Measurements from ENCODE around the gene LIME1. TPM values are rescaled to one million over a fixed set of nuclear protein-coding genes. Genes with fewer than 3 reads are reported as not detected.

The LIME1 gene
- total RNA-seq, 1 donor from 2014 or later: 0.53 TPM

DNA sequence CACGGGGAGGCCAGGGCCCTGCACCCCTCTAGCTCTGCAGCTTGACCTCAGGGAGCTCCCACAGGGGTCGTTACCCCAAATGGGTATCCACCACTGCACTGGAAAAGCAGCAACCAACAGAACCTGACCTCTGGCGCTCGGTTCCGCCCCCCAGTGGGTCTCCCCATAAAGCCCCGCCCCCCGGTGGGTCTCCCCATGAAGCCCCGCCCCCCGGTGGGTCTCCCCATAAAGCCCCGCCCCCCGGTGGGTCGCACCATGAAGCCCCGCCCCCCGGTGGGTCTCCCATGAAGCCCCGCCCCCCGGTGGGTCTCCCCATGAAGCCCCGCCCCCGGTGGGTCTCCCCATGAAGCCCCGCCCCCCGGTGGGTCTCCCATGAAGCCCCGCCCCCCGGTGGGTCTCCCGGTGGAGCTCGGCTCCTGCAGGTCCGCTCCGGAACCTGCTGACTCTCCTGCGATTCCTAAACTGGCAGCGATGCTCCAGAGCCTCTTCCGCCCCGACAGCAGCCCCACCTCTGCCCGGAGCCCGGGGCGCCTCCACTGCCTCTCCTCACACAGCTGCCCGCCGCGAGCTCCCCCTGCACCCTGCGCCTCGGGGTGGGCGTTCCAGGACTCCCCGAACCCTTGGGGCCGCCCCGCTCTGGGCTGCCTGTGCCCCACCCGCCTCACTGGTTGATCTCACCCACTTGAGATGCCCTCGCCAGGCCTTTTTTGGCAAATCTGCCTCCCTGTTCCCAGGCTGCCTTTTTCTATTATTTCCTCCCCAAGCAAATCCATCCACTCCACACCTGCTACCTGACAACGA lies 15.2 kb downstream of the LIME1 start:
- H3K4me3 ChIP-seq (ENCODE audit: low read depth, low read length): no peak overlapping the region
- H3K27me3 ChIP-seq (ENCODE audit: control insufficient read depth, insufficient read depth, low read length): no peaks in the 10 kb centered on the region
- no peak for TF ChIP-seq CTCF (IDR thresholded peaks at IDR 0.05; ENCODE audit: insufficient read depth, low read length, severe bottlenecking)
- no peak for FAIRE-seq
- no peak for DNase-seq (ENCODE audit: low read depth)
- no peaks in the 10 kb centered on the region for H3K36me3 ChIP-seq (ENCODE audit: control insufficient read depth, insufficient read depth, low read length)

GRCh38 chr20:63752411-63753101 lies 16.1 kb downstream of the LIME1 start:
- Histone ChIP-seq H3K36me3 (ENCODE audit: control insufficient read depth, insufficient read depth, low read length) (no peaks in the 10 kb centered on the region), H3K27me3 (ENCODE audit: control insufficient read depth, insufficient read depth, low read length) (no peaks in the 10 kb centered on the region), H3K4me3 (ENCODE audit: low read depth, low read length) (no peak overlapping the region)
- no peak for DNase-seq (ENCODE audit: low read depth)
- no peak for FAIRE-seq
- no peak for TF ChIP-seq CTCF (IDR thresholded peaks at IDR 0.05; ENCODE audit: insufficient read depth, low read length, severe bottlenecking)

DNA sequence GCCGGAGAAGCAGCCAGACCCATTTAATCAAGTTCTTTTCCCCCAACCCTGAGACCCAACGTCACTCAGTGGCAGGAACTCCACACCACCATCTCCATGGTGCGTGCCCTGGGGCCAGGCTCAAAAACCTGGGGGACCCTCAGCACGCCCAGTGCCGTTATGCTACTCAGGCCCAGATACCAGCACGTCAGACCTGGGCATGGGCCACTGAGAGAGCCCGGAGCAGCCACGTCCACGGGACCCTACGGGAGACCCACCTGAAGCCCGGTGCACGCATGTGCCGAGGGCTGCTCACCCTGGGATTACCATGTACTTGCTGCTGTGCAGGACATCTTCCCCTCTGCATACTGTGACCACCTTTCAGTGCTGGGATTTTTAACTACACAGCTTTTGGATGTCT lies 16.9 kb downstream of the LIME1 start:
- FAIRE-seq (no peak), DNase-seq (ENCODE audit: low read depth) (no peak)
- Histone ChIP-seq H3K36me3 (ENCODE audit: control insufficient read depth, insufficient read depth, low read length) (no peaks in the 10 kb centered on the region), H3K27me3 (ENCODE audit: control insufficient read depth, insufficient read depth, low read length) (no peaks in the 10 kb centered on the region), H3K4me3 (ENCODE audit: low read depth, low read length) (no peak overlapping the region)
- no peak for TF ChIP-seq CTCF (IDR thresholded peaks at IDR 0.05; ENCODE audit: insufficient read depth, low read length, severe bottlenecking)

- DNase-seq (ENCODE audit: low read depth) (no peak), FAIRE-seq (no peak)
- Histone ChIP-seq H3K27me3 (ENCODE audit: control insufficient read depth, insufficient read depth, low read length) (no peaks in the 10 kb centered on the region), H3K4me3 (ENCODE audit: low read depth, low read length) (no peak overlapping the region), H3K36me3 (ENCODE audit: control insufficient read depth, insufficient read depth, low read length) (no peaks in the 10 kb centered on the region)
- TF ChIP-seq CTCF (IDR thresholded peaks at IDR 0.05; ENCODE audit: insufficient read depth, low read length, severe bottlenecking): no peak
Measured at GRCh38 chr20:63754008-63754407, 17.5 kb downstream of the LIME1 start.

GRCh38 chr20:63755933-63756647 lies 19.6 kb downstream of the LIME1 start:
- DNase-seq (ENCODE audit: low read depth) (no peak), FAIRE-seq (no peak)
- H3K4me3 ChIP-seq (ENCODE audit: low read depth, low read length): no peak overlapping the region
- H3K36me3 ChIP-seq (ENCODE audit: control insufficient read depth, insufficient read depth, low read length): no peaks in the 10 kb centered on the region
- no peak for TF ChIP-seq CTCF (IDR thresholded peaks at IDR 0.05; ENCODE audit: insufficient read depth, low read length, severe bottlenecking)
- no peaks in the 10 kb centered on the region for H3K27me3 ChIP-seq (ENCODE audit: control insufficient read depth, insufficient read depth, low read length)
